Right lobe of liver (tissue), 6 donors: ENCODE data around the gene INAVA. TPM values are rescaled to one million over a fixed set of nuclear protein-coding genes. Genes with fewer than 3 reads are reported as not detected.

Experiments used
- ATAC-seq, 4 donors: fragments of 200-7000 bp; cut with Tn5 transposase; one replicate each; pipeline ENCODE4 v1.9.1; 2020; ENCODE audit warnings: mild to moderate bottlenecking in 4 of 4, moderate library complexity in 4 of 4
- DNase-seq, 3 donors: peaks; one replicate each; pipeline ENCODE4 v3.0.0-alpha.2; 2020
- H3K27ac ChIP-seq, 3 donors: fragments of 200-600 bp; one replicate each; pipeline ENCODE4 v1.8.0; 2022
- H3K27me3 ChIP-seq, 2 donors: fragments of 200-600 bp; one replicate each; pipeline ENCODE4 v1.8.0; 2022
- H3K36me3 ChIP-seq, 4 donors: fragments of 200-600 bp; sonication (generic) in 1 of 4; one replicate each; pipeline versions ENCODE4 v1.5.1 to v1.8.0; 2017 to 2022; ENCODE audit warnings: control low read depth in 1 of 4
- H3K4me1 ChIP-seq, 4 donors: fragments of 200-600 bp; sonication (generic) in 1 of 4; one replicate each; pipeline versions ENCODE4 v1.5.1 to v1.8.0; 2017 to 2022; ENCODE audit warnings: control low read depth in 1 of 4
- H3K4me3 ChIP-seq, 3 donors: fragments of 200-600 bp; one replicate each; pipeline ENCODE4 v1.8.0; 2022
- H3K9me3 ChIP-seq, 4 donors: fragments of 200-600 bp; sonication (generic) in 1 of 4; one replicate each; pipeline versions ENCODE4 v1.5.1 to v1.8.0; 2017 to 2022; ENCODE audit warnings: control low read depth in 1 of 4
- CTCF ChIP-seq, 4 donors: fragments of 200-600 bp in 3 of 4; fragments of 450-650 bp in 1 of 4; IDR thresholded peaks; one replicate each; pipeline versions ENCODE4 v1.5.1 to v1.8.0; 2016 to 2022; ENCODE audit warnings: antibody characterized with exemption in 4 of 4, mild to moderate bottlenecking in 2 of 4
- POLR2A ChIP-seq: fragments of 450-650 bp; IDR thresholded peaks from one replicate; pipeline ENCODE4 v1.6.1; 2017; ENCODE audit warnings: antibody characterized with exemption, mild to moderate bottlenecking
- WGBS: methylation state at CpG from one replicate; pipeline ENCODE4 v1.1.6; 2018; ENCODE audit warnings: low coverage, low lambda C conversion rate; ENCODE audit not compliant: insufficient coverage; ENCODE audit errors: missing lambda C conversion rate; 5-methylcytosine and 5-hydroxymethylcytosine counted together
- intact Hi-C, 2 donors: fragments of 100-400 bp; cut with DNase I; formaldehyde crosslinking; loops; one replicate each; pipeline versions ENCODE4 v1.11.2 to v1.14.1; 2022
- total RNA-seq, 6 experiments: library from RNA; depleted of rRNA in 2 of 6; stranded (reverse); fragments of >200 nt in 2 of 6; fragmentation: NEBNext Ultra II Directional in 3 of 6; extraction: Animal tissue kit (Norgen Biotek cat#: 25700) in 3 of 6; gene quantifications; one replicate each; pipeline versions ENCODE4 v1.1.0 to v1.2.4, GENCODE V29; 2016 to 2023
- donor health status: DM: no; HTN: yes; CAD: no.
- donor health status: DM: no; HTN: no; CAD: no.
- donor health status: DM: no; HTN: no; CAD: no.
- donor health status: DM: no; HTN: yes; CAD: no.
- donor health status: DM: no; HTN: yes; CAD: no.

INAVA gene
- total RNA-seq, 6 experiments from 2014 or later, result 0.29 to 0.55 (median 0.41) TPM

GRCh38 chr1:200877839-200878551 is 16.7 kb upstream of the INAVA start:
- ATAC-seq (no peak), DNase-seq (no peak)
- H3K4me1 ChIP-seq, result peaks cover 0 to 5% (median 0%) of the 10 kb centered on the region in 4 donors
- TF ChIP-seq POLR2A, result no peak
- no peak for TF ChIP-seq CTCF (IDR thresholded peaks at IDR 0.05)
- H3K9me3 ChIP-seq, result no peaks in the 10 kb centered on the region
- H3K4me3 ChIP-seq, result no peak overlapping the region
- peaks cover 11 to 12% of the 10 kb centered on the region in 2 donors for H3K27me3 ChIP-seq
- 69% methylated on average over 5 of the region's 6 CpGs for WGBS
- intact Hi-C loops, result no loop called here
- H3K36me3 ChIP-seq, result no peaks in the 10 kb centered on the region
- H3K27ac ChIP-seq, result no peak overlapping the region

GRCh38 chr1:200880212-200880611 is 14.5 kb upstream of the INAVA start:
- Histone ChIP-seq H3K27me3 (peaks cover 0 to 2% of the 10 kb centered on the region in 2 donors), H3K36me3 (no peaks in the 10 kb centered on the region), H3K9me3 (no peaks in the 10 kb centered on the region), H3K4me3 (no peak overlapping the region), H3K27ac (no peak overlapping the region), H3K4me1 (no peaks in the 10 kb centered on the region)
- intact Hi-C loops, result no loop called here
- WGBS, result 71% methylated on average over 3 of the region's 3 CpGs
- DNase-seq, result no peak
- no peak for ATAC-seq
- TF ChIP-seq CTCF (IDR thresholded peaks at IDR 0.05) (no peak), POLR2A (no peak)

- Histone ChIP-seq H3K4me3 (no peak overlapping the region), H3K27ac (no peak overlapping the region), H3K27me3 (no peaks in the 10 kb centered on the region), H3K4me1 (peaks cover 0 to under 1% (median 0%) of the 10 kb centered on the region in 4 donors), H3K9me3 (no peaks in the 10 kb centered on the region), H3K36me3 (no peaks in the 10 kb centered on the region)
- no peak for TF ChIP-seq CTCF (IDR thresholded peaks at IDR 0.05)
- TF ChIP-seq POLR2A, result no peak
- DNase-seq, result no peak
- no peak for ATAC-seq
- intact Hi-C loops, result no loop called here
- WGBS, result 100% methylated on average over 1 of the region's 3 CpGs
These were observed 11.6 kb upstream of the INAVA start for GRCh38 chr1:200883118-200883517.

GRCh38 chr1:200885623-200886402 is 8.9 kb upstream of the INAVA start:
- no peak overlapping the region for H3K27ac ChIP-seq
- DNase-seq, result no peak
- no peak overlapping the region for H3K4me3 ChIP-seq
- no peaks in the 10 kb centered on the region for H3K9me3 ChIP-seq
- H3K27me3 ChIP-seq, result no peaks in the 10 kb centered on the region
- WGBS, result 78% methylated on average over 6 of the region's 6 CpGs
- no peaks in the 10 kb centered on the region for H3K36me3 ChIP-seq
- ATAC-seq, result no peak
- peaks cover 0 to 7% (median 0%) of the 10 kb centered on the region in 4 donors for H3K4me1 ChIP-seq
- intact Hi-C loops, result no loop called here
- TF ChIP-seq CTCF (IDR thresholded peaks at IDR 0.05), result no peak
- TF ChIP-seq POLR2A, result no peak
